Measurements from ENCODE around the gene SPTLC3.

SPTLC3 gene

GRCh38 chr20:13031751-13032150 lies 23.0 kb downstream of the SPTLC3 start:
- no peak for DNase-seq (ENCODE audit: low read depth)

GRCh38 chr20:13034115-13034514 lies 25.3 kb downstream of the SPTLC3 start:
- DNase-seq (ENCODE audit: low read depth): no peak

GRCh38 chr20:13034936-13035335 lies 26.2 kb downstream of the SPTLC3 start:
- DNase-seq (ENCODE audit: low read depth): no peak

- no peak for DNase-seq (ENCODE audit: low read depth)
Observed at GRCh38 chr20:13035399-13036152, 26.8 kb downstream of the SPTLC3 start.

GRCh38 chr20:13037727-13038126 lies 29.0 kb downstream of the SPTLC3 start:
- peak; percentile 59 for DNase-seq (ENCODE audit: low read depth)

GRCh38 chr20:13041574-13042457 lies 33.0 kb downstream of the SPTLC3 start:
- no peak for DNase-seq (ENCODE audit: low read depth)

GRCh38 chr20:13042458-13042794 lies 33.7 kb downstream of the SPTLC3 start:
- DNase-seq (ENCODE audit: low read depth): no peak

- DNase-seq (ENCODE audit: low read depth): no peak
Observed at GRCh38 chr20:13046409-13046808, 37.6 kb downstream of the SPTLC3 start.

GRCh38 chr20:13054011-13054410 lies 45.2 kb downstream of the SPTLC3 start:
- no peak for DNase-seq (ENCODE audit: low read depth)

GRCh38 chr20:13058666-13059389 lies 50.1 kb downstream of the SPTLC3 start:
- DNase-seq (ENCODE audit: low read depth): no peak

GRCh38 chr20:13059398-13060136 lies 50.8 kb downstream of the SPTLC3 start:
- DNase-seq (ENCODE audit: low read depth): no peak

- no peak for DNase-seq (ENCODE audit: low read depth)
Observed at GRCh38 chr20:13060327-13060726, 51.6 kb downstream of the SPTLC3 start.

- DNase-seq (ENCODE audit: low read depth): no peak
Observed at GRCh38 chr20:13061381-13061780, 52.6 kb downstream of the SPTLC3 start.

GRCh38 chr20:13062789-13063188 lies 54.0 kb downstream of the SPTLC3 start:
- no peak for DNase-seq (ENCODE audit: low read depth)

- no peak for DNase-seq (ENCODE audit: low read depth)
Observed at GRCh38 chr20:13068336-13068735, 59.6 kb downstream of the SPTLC3 start.

GRCh38 chr20:13081877-13082276 lies 73.1 kb downstream of the SPTLC3 start:
- no peak for DNase-seq (ENCODE audit: low read depth)

- DNase-seq (ENCODE audit: low read depth): no peak
Observed at GRCh38 chr20:13082378-13082777, 73.6 kb downstream of the SPTLC3 start.

GRCh38 chr20:13085275-13085674 lies 76.5 kb downstream of the SPTLC3 start:
- no peak for DNase-seq (ENCODE audit: low read depth)

- no peak for DNase-seq (ENCODE audit: low read depth)
Observed at GRCh38 chr20:13089950-13090469, 81.2 kb downstream of the SPTLC3 start.

- DNase-seq (ENCODE audit: low read depth): no peak
Observed at GRCh38 chr20:13092111-13092510, 83.3 kb downstream of the SPTLC3 start.

GRCh38 chr20:13094976-13095375 lies 86.2 kb downstream of the SPTLC3 start:
- DNase-seq (ENCODE audit: low read depth): no peak

Data from stromal cell of bone marrow (primary cell).